ENCODE measurements around the gene LRRC42. TPM values are rescaled to one million over a fixed set of nuclear protein-coding genes. Genes with fewer than 3 reads are reported as not detected.
"Not testable (repeated sequence)": the region's sequence is repeated elsewhere in the genome, so short reads cannot be mapped to it uniquely, and the experiment has no call there.

The LRRC42 gene
- total RNA-seq, 3 donors from 2014 or later, result 11.2 to 20.0 (median 17.7) TPM

DNA sequence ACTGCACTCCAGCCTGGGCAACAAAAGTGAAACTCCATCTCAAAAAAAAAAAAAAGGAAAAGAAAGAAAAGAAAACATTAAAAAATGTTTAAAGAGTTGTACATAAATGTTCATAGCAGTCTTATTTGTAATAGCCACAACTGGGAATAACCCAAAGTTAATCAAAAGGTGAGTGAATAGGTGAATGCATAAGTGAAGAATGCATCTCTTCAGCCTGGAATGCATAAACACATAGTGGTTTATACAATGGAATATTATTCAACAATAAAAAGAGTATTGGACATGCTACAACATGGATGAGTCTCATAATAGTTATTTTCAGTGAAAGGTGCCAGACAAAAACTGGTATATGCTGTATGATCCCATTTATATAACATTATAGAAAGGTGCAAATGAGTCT is 53.8 kb downstream of the LRRC42 start:
- DNase-seq (ENCODE audit: low spot score in 2 of 2), result no peak
- H3K36me3 ChIP-seq, result no peaks in the 10 kb centered on the region
- no peak overlapping the region for H3K27ac ChIP-seq
- H3K4me1 ChIP-seq, result no peaks in the 10 kb centered on the region
- intact Hi-C loops (cut with DNase I; ENCODE audit: low total_unique reads), result no loop called here
- no peaks in the 10 kb centered on the region for H3K27me3 ChIP-seq
- no peak overlapping the region for H3K4me3 ChIP-seq
- TF ChIP-seq POLR2AphosphoS5 (IDR thresholded peaks at IDR 0.05), result no peak
- no peak for TF ChIP-seq CTCF (IDR thresholded peaks at IDR 0.05)
- no peak for TF ChIP-seq POLR2A (IDR thresholded peaks at IDR 0.05)
- no peaks in the 10 kb centered on the region for H3K9me3 ChIP-seq

DNA sequence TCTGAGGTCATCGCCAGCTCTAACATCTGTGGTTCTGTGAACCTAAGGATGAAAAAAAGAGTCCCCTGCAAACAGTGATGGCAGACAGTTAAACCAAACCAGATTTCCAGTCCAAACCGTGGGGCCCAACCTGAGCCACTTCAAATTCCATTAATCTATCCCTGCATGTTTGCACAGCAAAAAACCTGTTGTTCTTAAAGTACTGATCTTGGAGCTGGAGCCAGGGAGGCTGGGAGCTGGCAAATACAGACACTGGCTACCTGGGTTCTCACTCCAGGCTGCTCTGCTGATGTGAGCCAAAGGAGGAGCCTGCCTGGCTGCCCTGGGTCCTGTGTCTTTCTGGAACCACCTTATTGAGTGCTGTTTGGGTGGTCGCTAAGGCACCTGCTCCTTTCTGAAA is 55.4 kb downstream of the LRRC42 start:
- no peaks in the 10 kb centered on the region for H3K4me1 ChIP-seq
- intact Hi-C loops (cut with DNase I; ENCODE audit: low total_unique reads), result no loop called here
- H3K27me3 ChIP-seq, result no peaks in the 10 kb centered on the region
- no peaks in the 10 kb centered on the region for H3K36me3 ChIP-seq
- TF ChIP-seq POLR2A (IDR thresholded peaks at IDR 0.05) (no peak), POLR2AphosphoS5 (IDR thresholded peaks at IDR 0.05) (no peak), CTCF (IDR thresholded peaks at IDR 0.05) (no peak)
- DNase-seq (ENCODE audit: low spot score in 2 of 2), result no peak
- no peak overlapping the region for H3K4me3 ChIP-seq
- no peaks in the 10 kb centered on the region for H3K9me3 ChIP-seq
- H3K27ac ChIP-seq, result no peak overlapping the region

GRCh38 chr1:54002544-54003248 is 56.5 kb downstream of the LRRC42 start:
- H3K36me3 ChIP-seq, result no peaks in the 10 kb centered on the region
- DNase-seq (ENCODE audit: low spot score in 2 of 2), result no peak
- no peak overlapping the region for H3K27ac ChIP-seq
- no peaks in the 10 kb centered on the region for H3K9me3 ChIP-seq
- TF ChIP-seq CTCF (IDR thresholded peaks at IDR 0.05), result no peak
- no peak for TF ChIP-seq POLR2AphosphoS5 (IDR thresholded peaks at IDR 0.05)
- no peak for TF ChIP-seq POLR2A (IDR thresholded peaks at IDR 0.05)
- no peaks in the 10 kb centered on the region for H3K27me3 ChIP-seq
- no peaks in the 10 kb centered on the region for H3K4me1 ChIP-seq
- H3K4me3 ChIP-seq, result no peak overlapping the region
- intact Hi-C loops (cut with DNase I; ENCODE audit: low total_unique reads), result no loop called here

DNA sequence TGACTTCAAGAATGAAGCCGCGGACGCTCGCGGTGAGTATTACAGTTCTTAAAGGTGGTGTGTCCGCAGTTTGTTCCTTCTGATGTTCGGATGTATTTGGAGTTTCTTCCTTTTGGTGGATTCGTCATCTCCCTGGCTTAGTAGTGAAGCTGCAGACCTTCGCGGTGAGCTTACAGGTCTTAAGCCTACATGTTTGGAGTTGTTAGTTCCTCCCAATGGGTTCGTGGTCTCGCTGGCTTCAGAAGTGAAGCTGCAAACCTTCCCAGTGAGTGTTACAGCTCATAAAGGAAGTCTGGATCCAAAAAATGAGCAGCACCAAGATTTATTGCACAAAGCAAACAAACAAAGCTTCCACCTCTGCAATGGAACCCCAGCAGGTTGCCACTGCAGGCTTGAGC is 57.1 kb downstream of the LRRC42 start:
- Histone ChIP-seq H3K36me3 (no peaks in the 10 kb centered on the region), H3K27me3 (no peaks in the 10 kb centered on the region), H3K4me1 (no peaks in the 10 kb centered on the region), H3K27ac (no peak overlapping the region), H3K4me3 (no peak overlapping the region), H3K9me3 (no peaks in the 10 kb centered on the region)
- no peak for DNase-seq (ENCODE audit: low spot score in 2 of 2)
- TF ChIP-seq CTCF (IDR thresholded peaks at IDR 0.05), result no peak
- TF ChIP-seq POLR2AphosphoS5 (IDR thresholded peaks at IDR 0.05), result no peak
- TF ChIP-seq POLR2A (IDR thresholded peaks at IDR 0.05), result no peak
- intact Hi-C loops (cut with DNase I; ENCODE audit: low total_unique reads), result no loop called here

DNA sequence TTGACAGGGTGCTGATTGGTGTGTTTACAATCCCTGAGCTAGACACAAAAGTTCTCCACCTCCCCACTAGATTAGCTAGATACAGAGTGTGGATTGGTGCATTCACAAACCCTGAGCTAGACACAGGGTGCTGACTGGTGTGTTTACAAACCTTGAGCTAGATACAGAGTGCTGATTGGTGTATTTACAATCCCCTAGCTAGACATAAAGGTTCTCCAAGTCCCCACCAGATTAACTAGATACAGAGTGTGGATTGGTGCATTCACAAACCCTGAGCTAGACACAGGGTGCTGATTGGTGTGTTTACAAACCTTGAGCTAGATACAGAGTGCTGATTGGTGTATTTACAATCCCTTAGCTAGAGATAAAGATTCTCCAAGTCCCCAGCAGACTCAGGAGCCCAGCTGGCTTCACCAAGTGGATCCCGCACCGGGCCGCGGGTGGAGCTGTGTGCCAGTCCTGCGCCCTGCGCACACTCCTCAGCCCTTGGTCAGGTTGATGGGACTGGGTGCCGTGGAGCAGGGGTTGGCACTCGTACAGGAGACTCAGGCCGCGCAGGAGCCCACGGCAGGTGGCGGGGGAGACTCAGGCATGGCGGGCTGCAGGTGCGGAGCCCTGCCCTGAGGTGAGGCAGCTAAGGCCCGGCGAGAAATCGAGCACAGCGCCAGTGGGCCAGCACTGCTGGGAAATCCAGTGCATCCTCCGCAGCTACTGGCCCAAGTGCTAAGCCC is 57.8 kb downstream of the LRRC42 start:
- intact Hi-C loops (cut with DNase I; ENCODE audit: low total_unique reads); H3K27me3 ChIP-seq; H3K4me1 ChIP-seq; H3K9me3 ChIP-seq; DNase-seq (ENCODE audit: low spot score in 2 of 2); H3K36me3 ChIP-seq; H3K4me3 ChIP-seq; H3K27ac ChIP-seq: not testable (repeated sequence)

All from breast epithelium (tissue), 4 donors.